GM12892 (cell line): ENCODE data around the gene MYLK2.

Experiments used
- POLR2A ChIP-seq: IDR thresholded peaks from 2 replicates; pipeline ENCODE4 v1.6.1; 2011; ENCODE audit warnings: low read depth, low read length, control low read depth
- POLR2AphosphoS5 ChIP-seq: IDR thresholded peaks from 2 replicates; pipeline ENCODE4 v1.6.1; 2011; ENCODE audit warnings: low read depth, low read length, control low read depth
- TAF1 ChIP-seq: IDR thresholded peaks from 2 replicates; pipeline ENCODE4 v1.6.1; 2011; ENCODE audit warnings: low read depth, mild to moderate bottlenecking, control low read depth, low read length, borderline replicate concordance

DNA sequence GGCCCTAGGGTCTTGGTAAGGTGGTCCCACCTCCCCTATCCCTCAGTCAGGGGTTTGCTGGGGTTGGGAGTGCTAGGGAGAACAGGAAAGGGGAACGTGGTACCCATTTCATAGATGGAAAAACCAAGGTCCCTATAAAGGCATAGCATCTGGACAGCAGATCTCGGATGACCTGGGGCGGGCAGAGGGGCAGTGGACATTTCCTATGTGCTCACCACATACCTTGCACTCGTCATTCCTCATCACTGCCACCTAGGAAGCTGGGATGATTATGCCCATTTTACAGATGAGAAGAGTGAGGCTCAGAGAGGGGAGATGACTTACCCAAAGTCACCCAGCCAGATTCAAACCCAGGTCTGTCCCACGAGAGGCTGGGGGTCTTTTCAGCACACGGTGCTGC is 12.1 kb downstream of the MYLK2 start:
- TF ChIP-seq TAF1 (no peak), POLR2A (no peak), POLR2AphosphoS5 (no peak)
